Measurements from ENCODE around the gene LAMA4.

The LAMA4 gene

DNA sequence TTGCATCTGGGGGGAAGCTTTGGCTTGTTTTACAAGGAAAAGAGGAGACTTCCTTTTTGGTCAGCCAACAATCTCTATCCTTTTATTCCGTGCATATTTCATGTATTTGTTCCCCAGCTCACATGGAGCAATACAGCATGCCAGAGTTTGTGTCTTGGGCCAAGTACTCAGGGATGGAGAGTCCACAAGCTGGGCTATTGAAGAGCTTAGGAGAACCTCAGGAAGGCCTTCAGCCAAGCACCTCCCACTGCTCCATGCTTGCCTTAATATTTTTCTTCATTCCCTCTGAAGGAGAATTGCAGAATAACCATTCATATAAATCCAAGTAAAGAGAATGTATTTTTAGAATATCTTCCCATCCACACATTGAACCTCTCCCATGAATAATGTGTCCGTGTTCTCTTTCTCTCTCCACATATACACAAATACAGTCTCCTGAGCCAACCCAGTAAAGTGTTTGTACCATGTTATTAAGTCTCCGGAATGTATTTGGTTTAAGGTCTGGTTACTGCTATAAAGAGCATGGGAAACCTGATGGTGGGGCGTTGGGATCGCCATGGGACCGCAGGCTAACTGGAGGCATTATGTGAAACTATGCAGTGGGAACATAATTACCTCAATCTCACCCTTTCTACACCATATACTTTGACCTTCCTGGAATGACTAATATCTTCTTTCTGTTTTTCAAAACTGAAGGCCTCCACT is 3.0 kb downstream of the LAMA4 start:
- H3K4me3 ChIP-seq (ENCODE audit: low read length): no peak overlapping the region
- H3K27me3 ChIP-seq (ENCODE audit: control insufficient read depth, insufficient read depth, low read length): peaks cover 24% of the 10 kb centered on the region
- H3K36me3 ChIP-seq (ENCODE audit: control insufficient read depth, insufficient read depth, low read length): no peaks in the 10 kb centered on the region
- no peaks in the 10 kb centered on the region for H3K4me1 ChIP-seq (ENCODE audit: control insufficient read depth, insufficient read depth, low read length)
- H3K9me3 ChIP-seq (ENCODE audit: control insufficient read depth, low read length): no peaks in the 10 kb centered on the region
- H3K9ac ChIP-seq (ENCODE audit: low read length): no peak overlapping the region

GRCh38 chr6:112249489-112249888 is 4.9 kb downstream of the LAMA4 start:
- H3K9ac ChIP-seq (ENCODE audit: low read length): no peak overlapping the region
- H3K4me3 ChIP-seq (ENCODE audit: low read length): no peak overlapping the region
- H3K9me3 ChIP-seq (ENCODE audit: control insufficient read depth, low read length): no peaks in the 10 kb centered on the region
- H3K36me3 ChIP-seq (ENCODE audit: control insufficient read depth, insufficient read depth, low read length): no peaks in the 10 kb centered on the region
- peaks cover 18% of the 10 kb centered on the region for H3K27me3 ChIP-seq (ENCODE audit: control insufficient read depth, insufficient read depth, low read length)
- peaks cover 4% of the 10 kb centered on the region for H3K4me1 ChIP-seq (ENCODE audit: control insufficient read depth, insufficient read depth, low read length)

DNA sequence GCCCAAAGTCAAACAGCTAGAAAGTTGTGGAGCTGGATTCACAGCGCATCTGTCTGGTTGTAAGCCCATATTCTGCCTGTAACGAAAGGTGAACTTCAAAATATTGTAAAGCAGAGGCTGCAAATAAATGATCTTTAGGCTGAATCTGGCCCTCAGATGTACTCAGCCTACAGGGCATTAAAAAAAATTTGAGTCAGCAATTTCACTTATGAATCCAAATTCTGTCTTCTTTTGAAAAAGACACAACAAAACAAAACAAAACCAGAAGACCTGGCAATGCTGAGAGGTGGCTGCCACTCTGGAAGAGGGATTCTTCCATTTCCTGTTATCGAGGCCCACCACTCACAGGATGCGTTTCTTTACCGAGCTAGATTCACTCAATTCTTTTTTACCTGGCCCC is 7.1 kb downstream of the LAMA4 start:
- Histone ChIP-seq H3K9me3 (ENCODE audit: control insufficient read depth, low read length) (no peaks in the 10 kb centered on the region), H3K36me3 (ENCODE audit: control insufficient read depth, insufficient read depth, low read length) (no peaks in the 10 kb centered on the region), H3K27me3 (ENCODE audit: control insufficient read depth, insufficient read depth, low read length) (no peaks in the 10 kb centered on the region), H3K4me1 (ENCODE audit: control insufficient read depth, insufficient read depth, low read length) (peaks cover 4% of the 10 kb centered on the region), H3K4me3 (ENCODE audit: low read length) (no peak overlapping the region), H3K9ac (ENCODE audit: low read length) (no peak overlapping the region)

GRCh38 chr6:112245511-112246203 is 8.7 kb downstream of the LAMA4 start:
- Histone ChIP-seq H3K4me3 (ENCODE audit: low read length) (no peak overlapping the region), H3K9ac (ENCODE audit: low read length) (no peak overlapping the region)

GRCh38 chr6:112243861-112244827 is 10.2 kb downstream of the LAMA4 start:
- Histone ChIP-seq H3K9ac (ENCODE audit: low read length) (no peak overlapping the region), H3K36me3 (ENCODE audit: control insufficient read depth, insufficient read depth, low read length) (no peaks in the 10 kb centered on the region), H3K4me1 (ENCODE audit: control insufficient read depth, insufficient read depth, low read length) (peaks cover 4% of the 10 kb centered on the region), H3K4me3 (ENCODE audit: low read length) (no peak overlapping the region), H3K27me3 (ENCODE audit: control insufficient read depth, insufficient read depth, low read length) (no peaks in the 10 kb centered on the region), H3K9me3 (ENCODE audit: control insufficient read depth, low read length) (no peaks in the 10 kb centered on the region)

More at GRCh38 chr6:112245511-112246203, 8.7 kb downstream of the LAMA4 start:
- no peaks in the 10 kb centered on the region for H3K36me3 ChIP-seq (ENCODE audit: control insufficient read depth, insufficient read depth, low read length)
- no peaks in the 10 kb centered on the region for H3K27me3 ChIP-seq (ENCODE audit: control insufficient read depth, insufficient read depth, low read length)
- H3K4me1 ChIP-seq (ENCODE audit: control insufficient read depth, insufficient read depth, low read length): peaks cover 4% of the 10 kb centered on the region
- no peaks in the 10 kb centered on the region for H3K9me3 ChIP-seq (ENCODE audit: control insufficient read depth, low read length)

DNA sequence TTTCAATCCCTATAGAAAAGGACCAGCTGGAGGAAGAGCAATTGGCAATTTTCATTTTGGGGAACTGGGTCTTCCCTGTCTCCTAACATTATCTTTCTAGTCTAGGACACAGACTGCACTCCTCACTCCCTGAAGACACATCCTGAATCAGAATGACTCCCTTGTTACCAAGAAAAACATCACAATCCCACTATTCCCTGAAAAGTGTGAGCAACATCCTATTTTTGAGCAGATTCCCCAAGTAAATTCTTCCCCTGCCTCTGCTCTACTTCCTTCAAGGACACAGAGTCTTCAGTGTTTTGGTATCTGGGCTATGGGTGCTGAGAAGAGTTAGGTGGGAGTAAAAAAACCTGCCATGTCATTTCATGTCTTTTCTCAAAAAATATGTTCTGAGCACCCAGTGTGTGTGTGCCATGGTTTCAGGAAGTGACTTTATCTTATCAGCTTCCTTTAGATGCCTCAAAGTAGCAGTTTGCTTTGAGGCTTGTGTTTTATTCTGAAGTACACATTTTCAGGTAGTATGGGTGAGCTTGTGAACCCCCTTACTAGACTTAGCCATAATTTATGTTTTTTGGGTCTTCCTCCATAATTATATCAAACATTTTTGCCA is 12.4 kb downstream of the LAMA4 start:
- no peaks in the 10 kb centered on the region for H3K9me3 ChIP-seq (ENCODE audit: control insufficient read depth, low read length)
- peaks cover 4% of the 10 kb centered on the region for H3K4me1 ChIP-seq (ENCODE audit: control insufficient read depth, insufficient read depth, low read length)
- H3K4me3 ChIP-seq (ENCODE audit: low read length): no peak overlapping the region
- no peaks in the 10 kb centered on the region for H3K27me3 ChIP-seq (ENCODE audit: control insufficient read depth, insufficient read depth, low read length)
- no peaks in the 10 kb centered on the region for H3K36me3 ChIP-seq (ENCODE audit: control insufficient read depth, insufficient read depth, low read length)
- no peak overlapping the region for H3K9ac ChIP-seq (ENCODE audit: low read length)

DNA sequence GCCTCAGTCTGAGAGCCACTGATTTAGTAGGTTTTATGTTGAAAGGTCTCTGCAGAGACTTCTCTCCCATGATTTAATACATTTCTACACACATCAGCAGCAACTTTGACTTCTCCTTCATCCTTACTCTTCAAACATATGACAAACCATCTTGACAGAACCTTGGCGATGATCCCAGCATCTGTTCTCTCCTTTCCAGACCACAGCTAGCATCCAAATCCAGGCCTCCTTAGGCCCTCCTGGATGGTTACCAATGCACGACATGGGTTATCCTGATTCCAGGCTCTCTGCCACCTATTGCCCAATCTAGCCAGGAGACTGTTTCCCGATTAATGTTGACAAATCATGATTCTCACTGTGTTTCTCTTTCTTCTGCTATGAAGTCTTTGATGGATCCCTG is 16.8 kb downstream of the LAMA4 start:
- no peaks in the 10 kb centered on the region for H3K36me3 ChIP-seq (ENCODE audit: control insufficient read depth, insufficient read depth, low read length)
- no peaks in the 10 kb centered on the region for H3K4me1 ChIP-seq (ENCODE audit: control insufficient read depth, insufficient read depth, low read length)

DNA sequence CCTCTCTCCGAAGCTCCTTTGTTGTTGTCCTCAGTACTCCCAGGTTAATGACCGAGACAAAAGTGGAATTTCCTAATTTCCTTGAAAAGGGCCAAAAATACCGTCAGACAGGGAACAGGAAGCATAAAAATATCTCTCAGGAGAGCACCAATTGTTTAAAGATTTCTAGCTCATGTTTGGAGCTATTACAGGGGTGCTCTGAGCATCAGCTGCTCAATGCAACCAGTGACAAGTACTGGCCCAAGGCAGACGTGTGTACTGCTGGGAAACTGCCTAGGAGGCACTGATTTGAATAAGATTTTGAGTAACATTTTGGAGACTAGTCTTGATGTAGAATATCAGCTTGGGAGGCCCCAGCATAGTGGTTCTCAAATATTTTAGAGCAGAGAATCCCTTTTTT is 17.3 kb downstream of the LAMA4 start:
- Histone ChIP-seq H3K9ac (ENCODE audit: low read length) (no peak overlapping the region), H3K27me3 (ENCODE audit: control insufficient read depth, insufficient read depth, low read length) (no peaks in the 10 kb centered on the region), H3K4me1 (ENCODE audit: control insufficient read depth, insufficient read depth, low read length) (no peaks in the 10 kb centered on the region), H3K36me3 (ENCODE audit: control insufficient read depth, insufficient read depth, low read length) (no peaks in the 10 kb centered on the region), H3K4me3 (ENCODE audit: low read length) (no peak overlapping the region), H3K9me3 (ENCODE audit: control insufficient read depth, low read length) (no peaks in the 10 kb centered on the region)

More for the DNA sequence above, 16.8 kb downstream of the LAMA4 start:
- Histone ChIP-seq H3K27me3 (ENCODE audit: control insufficient read depth, insufficient read depth, low read length) (no peaks in the 10 kb centered on the region), H3K4me3 (ENCODE audit: low read length) (no peak overlapping the region), H3K9me3 (ENCODE audit: control insufficient read depth, low read length) (no peaks in the 10 kb centered on the region), H3K9ac (ENCODE audit: low read length) (no peak overlapping the region)

GRCh38 chr6:112235956-112236355 is 18.4 kb downstream of the LAMA4 start:
- H3K36me3 ChIP-seq (ENCODE audit: control insufficient read depth, insufficient read depth, low read length): no peaks in the 10 kb centered on the region
- H3K27me3 ChIP-seq (ENCODE audit: control insufficient read depth, insufficient read depth, low read length): no peaks in the 10 kb centered on the region
- no peaks in the 10 kb centered on the region for H3K9me3 ChIP-seq (ENCODE audit: control insufficient read depth, low read length)
- no peak overlapping the region for H3K9ac ChIP-seq (ENCODE audit: low read length)
- H3K4me3 ChIP-seq (ENCODE audit: low read length): no peak overlapping the region
- H3K4me1 ChIP-seq (ENCODE audit: control insufficient read depth, insufficient read depth, low read length): no peaks in the 10 kb centered on the region

GRCh38 chr6:112234601-112235000 is 19.8 kb downstream of the LAMA4 start:
- no peaks in the 10 kb centered on the region for H3K27me3 ChIP-seq (ENCODE audit: control insufficient read depth, insufficient read depth, low read length)
- H3K36me3 ChIP-seq (ENCODE audit: control insufficient read depth, insufficient read depth, low read length): no peaks in the 10 kb centered on the region
- no peak overlapping the region for H3K9ac ChIP-seq (ENCODE audit: low read length)
- H3K9me3 ChIP-seq (ENCODE audit: control insufficient read depth, low read length): no peaks in the 10 kb centered on the region
- H3K4me1 ChIP-seq (ENCODE audit: control insufficient read depth, insufficient read depth, low read length): no peaks in the 10 kb centered on the region
- H3K4me3 ChIP-seq (ENCODE audit: low read length): no peak overlapping the region

- Histone ChIP-seq H3K9me3 (ENCODE audit: control insufficient read depth, low read length) (no peaks in the 10 kb centered on the region), H3K36me3 (ENCODE audit: control insufficient read depth, insufficient read depth, low read length) (no peaks in the 10 kb centered on the region), H3K9ac (ENCODE audit: low read length) (no peak overlapping the region)
These were observed 20.5 kb downstream of the LAMA4 start for GRCh38 chr6:112233847-112234246.

More at GRCh38 chr6:112233847-112234246, 20.5 kb downstream of the LAMA4 start:
- H3K4me3 ChIP-seq (ENCODE audit: low read length): no peak overlapping the region
- no peaks in the 10 kb centered on the region for H3K4me1 ChIP-seq (ENCODE audit: control insufficient read depth, insufficient read depth, low read length)
- no peaks in the 10 kb centered on the region for H3K27me3 ChIP-seq (ENCODE audit: control insufficient read depth, insufficient read depth, low read length)
